ENCODE data around the gene AP3S2. TPM values are rescaled to one million over a fixed set of nuclear protein-coding genes. Genes with fewer than 3 reads are reported as not detected.
"Not testable (repeated sequence)": the region's sequence is repeated elsewhere in the genome, so short reads cannot be mapped to it uniquely, and the experiment has no call there.

The AP3S2 gene
- total RNA-seq, 1 experiment from 2014 or later, result 46.1 TPM

GRCh38 chr15:89802231-89802928, 91.4 kb downstream of the AP3S2 start:
- H3K4me1 ChIP-seq, result peaks cover 11% of the 10 kb centered on the region
- H3K4me3 ChIP-seq, result peak overlapping the region; percentile 51
- H3K36me3 ChIP-seq, result no peaks in the 10 kb centered on the region
- no peaks in the 10 kb centered on the region for H3K9me3 ChIP-seq (replicated peaks)
- H3K27ac ChIP-seq, result peak overlapping the region; percentile 49
- no peaks in the 10 kb centered on the region for H3K27me3 ChIP-seq
- DNase-seq, result peak; percentile 66 to 69

DNA sequence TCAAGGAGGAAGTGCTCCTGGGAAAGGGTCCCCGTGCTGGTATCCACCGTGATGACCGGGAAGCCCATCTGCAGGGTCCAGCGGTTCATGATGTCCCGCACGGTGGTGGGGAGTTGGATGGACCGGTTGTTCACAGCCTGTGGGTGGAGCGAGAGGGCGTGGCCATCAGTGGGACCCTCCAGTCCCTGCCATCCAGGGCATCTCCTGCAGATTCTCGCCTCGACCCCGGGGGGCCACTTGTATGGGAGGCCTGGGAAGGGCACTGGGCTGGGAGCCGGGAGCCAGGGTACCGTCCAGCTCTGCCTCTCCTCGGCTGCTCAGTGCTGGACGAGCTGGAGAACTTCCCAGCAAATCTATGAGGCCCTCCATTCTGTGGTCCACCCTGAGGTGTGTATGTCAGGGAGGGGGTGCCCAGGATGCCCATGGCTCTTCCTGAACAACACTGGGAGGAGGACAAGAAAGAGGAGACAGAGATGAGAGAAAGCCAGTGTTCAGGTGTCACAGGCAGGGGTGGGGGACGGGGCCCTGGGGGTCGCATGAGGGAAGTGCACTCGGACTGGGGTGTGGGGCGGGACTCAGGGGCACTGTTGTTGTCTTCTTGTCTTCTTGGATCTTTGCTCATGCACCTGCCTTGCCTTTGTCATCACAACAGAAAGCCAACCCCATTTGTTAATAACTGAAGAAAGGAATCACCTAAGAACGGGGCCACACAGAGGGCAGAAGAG, 92.2 kb downstream of the AP3S2 start:
- Histone ChIP-seq H3K9me3 (replicated peaks) (no peaks in the 10 kb centered on the region), H3K36me3 (no peaks in the 10 kb centered on the region), H3K4me1 (peaks cover 6% of the 10 kb centered on the region), H3K27me3 (no peaks in the 10 kb centered on the region), H3K27ac (peak overlapping the region; percentile 49), H3K4me3 (peak overlapping the region; percentile 51)
- DNase-seq, result no peak

- H3K4me3 ChIP-seq, result no peak overlapping the region
- no peaks in the 10 kb centered on the region for H3K36me3 ChIP-seq
- no peaks in the 10 kb centered on the region; the same call in 1 of the 2 replicates for H3K9me3 ChIP-seq (replicated peaks)
- H3K27me3 ChIP-seq, result no peaks in the 10 kb centered on the region
- DNase-seq, result no peak
- peaks cover 4% of the 10 kb centered on the region; the same call in 1 of the 2 replicates for H3K4me1 ChIP-seq
- H3K27ac ChIP-seq, result no peak overlapping the region
Observed at GRCh38 chr15:89799918-89800498, 93.8 kb downstream of the AP3S2 start.

DNA sequence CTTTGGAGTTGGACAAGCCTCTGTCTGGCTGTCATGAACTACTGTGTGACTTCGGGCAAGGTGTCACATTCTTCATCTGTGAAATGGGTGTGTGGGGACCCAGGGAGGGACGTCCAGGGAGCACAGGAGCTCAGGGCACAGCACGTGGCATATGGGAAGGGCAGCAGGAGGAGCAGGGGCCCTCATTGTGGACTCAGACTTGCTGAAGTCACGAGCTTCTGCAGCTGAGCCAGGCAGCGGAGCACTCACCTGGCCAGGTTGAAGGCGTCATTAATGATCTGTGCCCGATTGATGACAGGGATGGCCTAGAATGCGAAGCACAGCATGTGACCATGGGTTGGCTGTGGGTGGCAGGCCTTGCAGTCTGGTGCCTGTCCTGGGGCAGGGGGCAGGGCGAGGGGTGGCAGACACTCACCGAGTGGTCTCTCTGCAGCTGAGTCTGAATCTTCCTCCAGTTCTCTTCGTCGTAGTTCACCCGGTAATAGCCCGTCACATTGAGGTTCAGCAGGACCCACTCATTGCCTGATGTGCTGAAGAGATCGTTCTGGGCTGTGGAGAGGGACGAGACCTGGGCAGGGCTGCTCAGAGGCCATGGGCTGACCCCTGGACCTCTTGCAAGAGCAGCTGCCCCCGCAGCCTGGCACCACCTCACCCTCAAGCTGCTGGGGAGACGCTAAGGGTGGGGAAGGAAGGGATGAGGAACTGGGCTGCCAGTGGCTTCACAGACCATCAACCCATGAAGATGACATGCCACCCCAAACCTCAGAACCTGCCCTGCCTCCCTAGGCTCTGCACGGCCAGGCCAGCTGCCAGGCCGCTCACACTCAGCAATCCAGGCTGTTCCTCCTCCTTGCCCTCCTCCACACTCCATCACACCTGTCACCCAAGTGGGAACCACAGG, 94.5 kb downstream of the AP3S2 start:
- Histone ChIP-seq H3K36me3 (no peaks in the 10 kb centered on the region), H3K4me3 (no peak overlapping the region)
- no peak for DNase-seq

DNA sequence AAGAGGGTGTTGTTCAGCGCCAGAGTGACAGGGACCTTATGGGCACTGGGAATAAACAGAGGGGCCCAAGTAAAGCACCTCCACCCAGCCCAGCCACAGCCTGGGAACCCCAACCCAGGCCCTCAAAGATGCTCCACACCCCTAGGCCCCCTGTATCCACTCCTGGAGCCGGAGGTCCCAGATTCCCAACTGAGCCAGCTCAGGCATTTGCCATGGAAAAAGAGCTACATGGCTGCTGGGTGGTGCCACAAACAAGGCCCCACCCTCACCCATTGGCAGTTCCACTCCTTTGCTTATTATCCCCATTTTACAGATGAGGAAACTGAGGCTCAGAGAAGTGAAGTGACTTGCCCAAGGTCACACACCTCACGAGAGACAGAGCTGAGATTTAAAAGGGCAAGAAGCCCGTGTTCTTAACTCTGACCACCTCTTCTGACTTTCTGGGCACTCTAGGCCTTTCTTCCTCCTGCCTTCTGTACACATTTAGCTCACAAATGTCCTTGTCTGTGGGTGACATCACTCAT, 96.1 kb downstream of the AP3S2 start:
- H3K4me1 ChIP-seq, result peaks cover 4% of the 10 kb centered on the region; the same call in 1 of the 2 replicates
- no peaks in the 10 kb centered on the region for H3K36me3 ChIP-seq
- DNase-seq, result no peak
- H3K27ac ChIP-seq, result no peak overlapping the region
- H3K9me3 ChIP-seq (replicated peaks), result no peaks in the 10 kb centered on the region; the same call in 1 of the 2 replicates
- no peak overlapping the region for H3K4me3 ChIP-seq
- H3K27me3 ChIP-seq, result no peaks in the 10 kb centered on the region

More for the DNA sequence above, 94.5 kb downstream of the AP3S2 start:
- Histone ChIP-seq H3K27me3 (no peaks in the 10 kb centered on the region), H3K4me1 (peaks cover 4% of the 10 kb centered on the region; the same call in 1 of the 2 replicates), H3K9me3 (replicated peaks) (no peaks in the 10 kb centered on the region; the same call in 1 of the 2 replicates), H3K27ac (no peak overlapping the region)

- no peak overlapping the region for H3K27ac ChIP-seq
- H3K27me3 ChIP-seq, result no peaks in the 10 kb centered on the region
- H3K36me3 ChIP-seq, result no peaks in the 10 kb centered on the region
- no peak for DNase-seq
- no peaks in the 10 kb centered on the region for H3K4me1 ChIP-seq
- no peaks in the 10 kb centered on the region; the same call in 1 of the 2 replicates for H3K9me3 ChIP-seq (replicated peaks)
- H3K4me3 ChIP-seq, result no peak overlapping the region
Observed at GRCh38 chr15:89795996-89796395, 97.8 kb downstream of the AP3S2 start.

DNA sequence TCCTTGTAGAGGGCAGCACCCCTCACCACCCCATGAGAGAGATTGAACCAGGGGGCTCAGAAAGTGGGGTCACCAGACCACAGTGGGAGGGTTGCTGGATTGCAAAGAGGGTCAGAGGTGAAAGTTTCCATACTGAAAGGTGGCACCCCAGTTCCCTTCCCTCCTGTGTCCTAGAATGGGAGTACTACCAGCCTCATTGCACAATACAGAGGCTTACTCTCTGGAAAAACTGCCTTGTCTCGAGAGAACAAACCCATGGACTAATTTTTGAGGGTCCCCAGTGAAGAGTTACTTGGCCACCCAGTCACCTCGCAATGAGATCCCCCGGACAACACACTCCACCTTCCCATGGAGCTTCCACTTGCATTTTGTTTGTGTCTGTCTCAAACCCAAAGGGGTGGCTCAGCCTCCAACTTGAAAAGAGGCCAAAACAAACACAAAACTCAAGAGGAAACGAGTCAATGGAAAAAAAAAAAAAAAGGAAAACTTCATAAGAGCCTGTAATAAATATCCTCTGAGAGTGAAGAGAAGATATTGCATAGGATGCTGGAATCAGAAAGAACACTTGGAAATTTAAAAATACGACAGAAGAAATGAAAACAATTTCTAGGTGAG, 99.1 kb downstream of the AP3S2 start:
- Histone ChIP-seq H3K9me3 (replicated peaks) (no peaks in the 10 kb centered on the region; the same call in 1 of the 2 replicates), H3K27ac (no peak overlapping the region), H3K4me3 (no peak overlapping the region), H3K36me3 (no peaks in the 10 kb centered on the region), H3K27me3 (no peaks in the 10 kb centered on the region), H3K4me1 (no peaks in the 10 kb centered on the region)
- DNase-seq, result no peak

DNA sequence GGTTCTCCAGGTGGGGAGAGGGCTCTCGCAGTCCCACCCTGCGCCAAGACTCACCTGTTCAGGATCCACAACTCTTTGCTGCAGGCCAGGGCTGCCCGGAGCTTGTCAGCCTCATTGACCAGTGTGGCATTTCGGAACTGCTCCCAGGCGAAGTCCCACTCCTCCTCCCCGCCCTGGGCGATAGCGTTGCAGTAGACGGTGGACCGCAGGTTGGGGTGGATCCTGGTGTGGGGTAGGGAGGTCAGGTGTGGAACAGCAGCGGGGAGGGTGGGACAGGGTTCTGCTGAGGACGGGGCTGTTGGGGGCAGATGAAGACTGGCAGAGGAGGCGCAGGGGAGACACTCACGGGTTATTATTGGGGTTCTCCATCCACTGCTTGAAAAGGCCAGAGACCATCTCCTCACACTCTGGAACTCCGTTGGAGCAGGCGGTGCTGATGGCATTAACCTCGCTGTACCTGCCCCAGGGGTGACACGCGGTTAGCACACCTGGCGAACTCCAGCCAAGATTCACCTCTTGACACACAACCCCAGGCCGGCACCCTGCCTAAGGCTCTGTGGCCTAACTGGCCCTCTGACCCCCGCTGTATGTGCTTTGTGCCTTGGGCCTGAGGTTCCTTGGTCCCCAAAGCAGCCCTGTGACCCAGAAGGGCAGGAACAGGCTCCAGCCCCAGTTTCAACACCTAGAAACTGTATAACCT, 101.5 kb downstream of the AP3S2 start:
- Histone ChIP-seq H3K4me3 (no peak overlapping the region), H3K9me3 (replicated peaks) (peaks cover 7% of the 10 kb centered on the region; the same call in 1 of the 2 replicates), H3K36me3 (no peaks in the 10 kb centered on the region), H3K27me3 (no peaks in the 10 kb centered on the region), H3K4me1 (no peaks in the 10 kb centered on the region), H3K27ac (no peak overlapping the region)
- no peak for DNase-seq

- no peak for DNase-seq
- peaks cover 7% of the 10 kb centered on the region; the same call in 1 of the 2 replicates for H3K9me3 ChIP-seq (replicated peaks)
Observed at GRCh38 chr15:89790661-89791060, 103.1 kb downstream of the AP3S2 start.

GRCh38 chr15:89790206-89790605, 103.6 kb downstream of the AP3S2 start:
- H3K36me3 ChIP-seq, result no peaks in the 10 kb centered on the region
- no peak overlapping the region for H3K4me3 ChIP-seq
- peaks cover 7% of the 10 kb centered on the region; the same call in 1 of the 2 replicates for H3K9me3 ChIP-seq (replicated peaks)
- no peak overlapping the region for H3K27ac ChIP-seq
- no peaks in the 10 kb centered on the region for H3K4me1 ChIP-seq
- H3K27me3 ChIP-seq, result no peaks in the 10 kb centered on the region
- no peak for DNase-seq

More at GRCh38 chr15:89790661-89791060, 103.1 kb downstream of the AP3S2 start:
- Histone ChIP-seq H3K4me1 (no peaks in the 10 kb centered on the region), H3K4me3 (no peak overlapping the region), H3K27ac (no peak overlapping the region), H3K27me3 (no peaks in the 10 kb centered on the region), H3K36me3 (no peaks in the 10 kb centered on the region)

- not testable (repeated sequence) for DNase-seq; H3K27ac ChIP-seq; H3K9me3 ChIP-seq (replicated peaks); H3K27me3 ChIP-seq; H3K36me3 ChIP-seq; H3K4me1 ChIP-seq; H3K4me3 ChIP-seq
Observed at GRCh38 chr15:89788585-89788984, 105.2 kb downstream of the AP3S2 start.

DNA sequence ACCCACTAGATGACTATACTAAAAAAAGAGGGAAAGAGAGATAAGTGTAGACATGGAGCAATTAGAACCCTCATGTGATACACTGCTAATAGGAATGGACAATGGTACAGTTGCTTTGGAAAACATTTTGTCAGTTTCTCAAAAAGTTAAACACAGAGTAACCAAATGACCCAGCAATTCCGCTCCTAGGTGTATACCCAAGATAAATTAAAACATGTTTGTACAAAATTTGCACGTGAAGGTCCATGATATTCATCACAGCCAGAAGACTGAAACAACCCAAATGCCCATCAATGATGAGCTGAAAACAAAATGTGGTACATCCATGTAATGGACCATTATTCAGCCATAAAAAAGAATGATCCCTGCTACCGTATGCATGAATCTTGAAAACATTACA, 105.8 kb downstream of the AP3S2 start:
- no peak for DNase-seq
- H3K4me1 ChIP-seq, result no peaks in the 10 kb centered on the region
- H3K27ac ChIP-seq, result no peak overlapping the region
- H3K36me3 ChIP-seq, result no peaks in the 10 kb centered on the region
- no peaks in the 10 kb centered on the region for H3K27me3 ChIP-seq
- no peak overlapping the region for H3K4me3 ChIP-seq
- H3K9me3 ChIP-seq (replicated peaks), result peaks cover 7% of the 10 kb centered on the region; the same call in 1 of the 2 replicates

DNA sequence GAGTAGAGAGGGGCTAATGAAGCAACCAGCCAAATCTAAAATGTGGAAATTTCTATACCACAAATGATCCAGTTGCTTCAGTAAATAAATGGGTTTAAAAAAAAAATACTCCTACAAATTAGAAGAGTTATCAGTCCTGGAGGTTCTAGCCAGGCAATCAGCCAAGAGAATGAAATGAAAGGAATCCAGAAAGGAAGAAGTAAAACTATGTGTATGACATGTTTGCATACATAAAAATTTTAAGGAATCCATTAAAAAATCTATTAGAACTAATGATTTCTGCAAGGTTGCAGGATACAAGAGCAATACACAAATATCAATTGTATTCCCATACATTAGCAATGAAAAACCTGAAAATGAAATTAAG, 108.0 kb downstream of the AP3S2 start:
- no peak overlapping the region for H3K4me3 ChIP-seq
- no peak overlapping the region for H3K27ac ChIP-seq
- no peaks in the 10 kb centered on the region for H3K4me1 ChIP-seq
- H3K36me3 ChIP-seq, result no peaks in the 10 kb centered on the region
- H3K27me3 ChIP-seq, result 0 out of 2 replicates have a peak, but pooled peaks cover 3% of the 10 kb centered on the region
- H3K9me3 ChIP-seq (replicated peaks), result peaks cover 7% of the 10 kb centered on the region; the same call in 1 of the 2 replicates
- no peak for DNase-seq
